CD4-positive, alpha-beta T cell treated with Interleukin-21 for 1 hour (primary cell): ENCODE results near the gene KLK1.

Experiments used
- DNase-seq: peaks from one replicate; pipeline ENCODE4 v3.0.0-alpha.2; 2020

Gene KLK1

GRCh38 chr19:50835785-50836542 is 12.4 kb upstream of the KLK1 start:
- peak; percentile 64 for DNase-seq

GRCh38 chr19:50835103-50835784 is 11.7 kb upstream of the KLK1 start:
- DNase-seq: no peak

- DNase-seq: no peak
Observed at GRCh38 chr19:50833802-50834167, 10.2 kb upstream of the KLK1 start.

- no peak for DNase-seq
Observed at GRCh38 chr19:50833117-50833801, 9.7 kb upstream of the KLK1 start, which contains the start of gene KLK15. TSS of gene KLK15 (minus strand) at chr19:50833574. CDS start at chr19:50831492, 2,082 bp downstream.

GRCh38 chr19:50832666-50833065 is 9.1 kb upstream of the KLK1 start:
- no peak for DNase-seq

GRCh38 chr19:50831026-50831396 is 7.4 kb upstream of the KLK1 start:
- DNase-seq: no peak

GRCh38 chr19:50830266-50831025 is 6.9 kb upstream of the KLK1 start:
- DNase-seq: no peak

- no peak for DNase-seq
Observed at GRCh38 chr19:50829801-50830200, 6.2 kb upstream of the KLK1 start.

GRCh38 chr19:50827476-50827875 is 3.9 kb upstream of the KLK1 start:
- no peak for DNase-seq

- no peak for DNase-seq
Observed at GRCh38 chr19:50826492-50827240, 3.1 kb upstream of the KLK1 start.

GRCh38 chr19:50822661-50823208 is 852 bp downstream of the KLK1 start:
- DNase-seq: no peak

GRCh38 chr19:50821622-50822021 is 2.0 kb downstream of the KLK1 start:
- no peak for DNase-seq

GRCh38 chr19:50821248-50821612 is 2.4 kb downstream of the KLK1 start:
- DNase-seq: no peak

GRCh38 chr19:50820549-50821247 is 2.9 kb downstream of the KLK1 start:
- no peak for DNase-seq

GRCh38 chr19:50820086-50820485 is 3.5 kb downstream of the KLK1 start:
- no peak for DNase-seq

- no peak for DNase-seq
Observed at GRCh38 chr19:50819636-50820035, 4.0 kb downstream of the KLK1 start.

GRCh38 chr19:50818859-50819472 is 4.6 kb downstream of the KLK1 start:
- no peak for DNase-seq

GRCh38 chr19:50817941-50818858 is 5.4 kb downstream of the KLK1 start:
- peak; percentile 39 for DNase-seq

GRCh38 chr19:50815439-50815838 is 8.1 kb downstream of the KLK1 start:
- no peak for DNase-seq

GRCh38 chr19:50814883-50815282 is 8.7 kb downstream of the KLK1 start:
- DNase-seq: no peak
